Activated CD4-positive, alpha-beta T cell treated with anti-CD3 and anti-CD28 coated beads for 24 hours (primary cell): ENCODE measurements around the gene ANG.

ENCODE experiments used
- DNase-seq, 2 donors: peaks; one replicate each; pipeline ENCODE4 v3.0.0-alpha.2; 2020; ENCODE audit warnings: low read depth in 2 of 2

ANG gene

GRCh38 chr14:20743556-20743955, 55.0 kb downstream of the ANG start:
- no peak for DNase-seq
